H9 (cell line): ENCODE data around the gene MAP3K1. TPM values are rescaled to one million over a fixed set of nuclear protein-coding genes. Genes with fewer than 3 reads are reported as not detected.
"Not testable (repeated sequence)": the region's sequence is repeated elsewhere in the genome, so short reads cannot be mapped to it uniquely, and the experiment has no call there.

Source experiments
- DNase-seq: peaks from one replicate; pipeline ENCODE4 v3.0.0-alpha.2; 2017
- H2AFZ ChIP-seq: one replicate; pipeline ENCODE4 v1.6.1; 2013; ENCODE audit warnings: mild to moderate bottlenecking, low read length, control low read depth, moderate library complexity
- H2AK5ac ChIP-seq: 2 replicates; pipeline ENCODE4 v1.6.1; 2013; ENCODE audit warnings: low read length, control low read depth, mixed read lengths; ENCODE audit not compliant: insufficient read length
- H2BK120ac ChIP-seq: one replicate; pipeline ENCODE4 v1.6.1; 2013; ENCODE audit warnings: low read depth, mild to moderate bottlenecking, low read length, control low read depth, inconsistent platforms; ENCODE audit not compliant: poor library complexity, severe bottlenecking
- H2BK12ac ChIP-seq: 2 replicates; pipeline ENCODE4 v1.6.1; 2013; ENCODE audit warnings: low read length, control low read depth, mixed read lengths, low read depth; ENCODE audit not compliant: insufficient read length
- H2BK15ac ChIP-seq: 2 replicates; pipeline ENCODE4 v1.6.1; 2013; ENCODE audit warnings: low read depth, low read length, control low read depth
- H2BK20ac ChIP-seq: one replicate; pipeline ENCODE4 v1.6.1; 2013; ENCODE audit warnings: low read depth, mild to moderate bottlenecking, low read length, control low read depth, inconsistent platforms; ENCODE audit not compliant: poor library complexity, severe bottlenecking
- H2BK5ac ChIP-seq: 2 replicates; pipeline ENCODE4 v1.6.1; 2013; ENCODE audit warnings: low read length, control low read depth, mixed read lengths; ENCODE audit not compliant: insufficient read length
- H3K14ac ChIP-seq: 2 replicates; pipeline ENCODE4 v1.6.1; 2013; ENCODE audit warnings: low read length, control low read depth; ENCODE audit not compliant: insufficient read depth
- H3K18ac ChIP-seq: 2 replicates; pipeline ENCODE4 v1.6.1; 2013; ENCODE audit warnings: low read depth, mild to moderate bottlenecking, mixed read lengths, low read length, control low read depth; ENCODE audit not compliant: insufficient read length
- H3K23ac ChIP-seq: 2 replicates; pipeline ENCODE4 v1.6.1; 2013; ENCODE audit warnings: low read length, control low read depth, mixed read lengths, low read depth; ENCODE audit not compliant: insufficient read length
- H3K23me2 ChIP-seq: 2 replicates; pipeline ENCODE4 v1.6.1; 2013; ENCODE audit warnings: low read depth, mild to moderate bottlenecking, mixed read lengths, low read length, control low read depth; ENCODE audit not compliant: insufficient read length, poor library complexity, severe bottlenecking
- H3K27ac ChIP-seq: 2 replicates; pipeline ENCODE4 v1.5.1; 2013; ENCODE audit warnings: low read length, control low read depth, mixed read lengths, low read depth; ENCODE audit not compliant: insufficient read length
- H3K27me3 ChIP-seq: 2 replicates; pipeline ENCODE4 v1.6.1; 2013; ENCODE audit warnings: low read length, control low read depth, inconsistent platforms; ENCODE audit not compliant: insufficient read depth
- H3K4ac ChIP-seq: 2 replicates; pipeline ENCODE4 v1.6.1; 2013; ENCODE audit warnings: low read depth, mild to moderate bottlenecking, control low read depth, inconsistent platforms, low read length, moderate library complexity
- H3K4me1 ChIP-seq: 2 replicates; pipeline ENCODE4 v1.6.1; 2013; ENCODE audit warnings: low read length, control low read depth, inconsistent platforms; ENCODE audit not compliant: insufficient read depth
- H3K4me2 ChIP-seq: 2 replicates; pipeline ENCODE4 v1.6.1; 2013; ENCODE audit warnings: low read length, control low read depth, mixed read lengths; ENCODE audit not compliant: insufficient read length, insufficient read depth
- H3K56ac ChIP-seq: 2 replicates; pipeline ENCODE4 v1.6.1; 2013; ENCODE audit warnings: low read depth, mild to moderate bottlenecking, mixed read lengths, low read length, control low read depth; ENCODE audit not compliant: insufficient read length
- H3K79me1 ChIP-seq: 2 replicates; pipeline ENCODE4 v1.6.1; 2013; ENCODE audit warnings: low read depth, mild to moderate bottlenecking, moderate library complexity, low read length, control low read depth, inconsistent platforms; ENCODE audit not compliant: insufficient read depth, poor library complexity, severe bottlenecking
- H3K79me2 ChIP-seq: 2 replicates; pipeline ENCODE4 v1.6.1; 2013; ENCODE audit warnings: low read length, control low read depth, inconsistent platforms; ENCODE audit not compliant: insufficient read depth
- H3K9ac ChIP-seq: 2 replicates; pipeline ENCODE4 v1.6.1; 2013; ENCODE audit warnings: low read length, control low read depth, mixed read lengths; ENCODE audit not compliant: insufficient read length; ENCODE audit errors: extremely low read depth
- H3K9me3 ChIP-seq: one replicate; pipeline ENCODE4 v1.6.1; 2013; ENCODE audit warnings: low read depth, low read length, inconsistent platforms; ENCODE audit not compliant: control insufficient read depth
- H3T11ph ChIP-seq: one replicate; pipeline ENCODE4 v1.6.1; 2013; ENCODE audit warnings: mild to moderate bottlenecking, low read length, control low read depth, inconsistent platforms
- H4K20me1 ChIP-seq: one replicate; pipeline ENCODE4 v1.6.1; 2013; ENCODE audit not compliant: control insufficient read depth, insufficient read length, insufficient read depth
- H4K5ac ChIP-seq: 2 replicates; pipeline ENCODE4 v1.6.1; 2013; ENCODE audit warnings: low read depth, mild to moderate bottlenecking, mixed read lengths, low read length, control low read depth; ENCODE audit not compliant: insufficient read length
- H4K8ac ChIP-seq: replicated peaks from 2 replicates; pipeline ENCODE4 v1.6.1; 2013; ENCODE audit warnings: low read length, control low read depth, mixed read lengths, low read depth; ENCODE audit not compliant: insufficient read length
- H4K91ac ChIP-seq: 2 replicates; pipeline ENCODE4 v1.6.1; 2013; ENCODE audit warnings: low read depth, mild to moderate bottlenecking, moderate library complexity, mixed read lengths, low read length, control low read depth; ENCODE audit not compliant: insufficient read length
- H3K27ac Mint-ChIP-seq, 3 experiments: 2 replicates in 2 of 3; 3 replicates in 1 of 3; pipeline ENCODE4 v1.8.0; 2020 to 2021; ENCODE audit warnings: mixed read lengths in 3 of 3, mild to moderate bottlenecking in 1 of 3, moderate library complexity in 1 of 3
- H3K27me3 Mint-ChIP-seq: 2 replicates; pipeline ENCODE4 v1.8.0; 2021; ENCODE audit warnings: low read depth, mild to moderate bottlenecking, moderate library complexity, mixed read lengths
- H3K36me3 Mint-ChIP-seq, 3 experiments: 2 replicates in 2 of 3; 3 replicates in 1 of 3; pipeline ENCODE4 v1.8.0; 2020 to 2021; ENCODE audit warnings: low read depth in 3 of 3, mixed read lengths in 3 of 3; ENCODE audit not compliant: insufficient read depth in 1 of 3
- H3K4me1 Mint-ChIP-seq, 2 experiments: 2 replicates each; pipeline ENCODE4 v1.8.0; 2020; ENCODE audit warnings: mixed read lengths in 2 of 2
- H3K4me3 Mint-ChIP-seq, 2 experiments: 2 replicates in 1 of 2; 3 replicates in 1 of 2; pipeline ENCODE4 v1.8.0; 2020 to 2021; ENCODE audit warnings: mild to moderate bottlenecking in 2 of 2, mixed read lengths in 2 of 2, moderate library complexity in 1 of 2
- H3K9me3 Mint-ChIP-seq, 2 experiments: 2 replicates in 1 of 2; 3 replicates in 1 of 2; pipeline ENCODE4 v1.8.0; 2020; ENCODE audit warnings: mild to moderate bottlenecking in 2 of 2, mixed read lengths in 2 of 2, moderate library complexity in 1 of 2
- WGBS: extraction: QIAGEN DNeasy Blood & Tissue Kit; methylation state at CpG from one replicate; pipeline ENCODE4 v1.1.7; 2013; ENCODE audit warnings: missing lambda C conversion rate, low lambda C conversion rate, mixed read lengths; ENCODE audit not compliant: insufficient read length; ENCODE audit errors: extremely low coverage; 5-methylcytosine and 5-hydroxymethylcytosine counted together
- total RNA-seq: library from RNA; stranded (reverse); gene quantifications from 2 replicates; pipeline ENCODE4 v1.2.1, GENCODE V29; 2021
- TF ChIP-seq, protein P1 (sequence below): fragments of 200-600 bp; sonication (generic); conservative IDR thresholded peaks from 3 replicates; pipeline ENCODE4 v1.8.0; 2021; ENCODE audit warnings: antibody characterized with exemption, mild to moderate bottlenecking

The MAP3K1 gene
- total RNA-seq, 1 experiment from 2014 or later, result 11.1 TPM

DNA sequence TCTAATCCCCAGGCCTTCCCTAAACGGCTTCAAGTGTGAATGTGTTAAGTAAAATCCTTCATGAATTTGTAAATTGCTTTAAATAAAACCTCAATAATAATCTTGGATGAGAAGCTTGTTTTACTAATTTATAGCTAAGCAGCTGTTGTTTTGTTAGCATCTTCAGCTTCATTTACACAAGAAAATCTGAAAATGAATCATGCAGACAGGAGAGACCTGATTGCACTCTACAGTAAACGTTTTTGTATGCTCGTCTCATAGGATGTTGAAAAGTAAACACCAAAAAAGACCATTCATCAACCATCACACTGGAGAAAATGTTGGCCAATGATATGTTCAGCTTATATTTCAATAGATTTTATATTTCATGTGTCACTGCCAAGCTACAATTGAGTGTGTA, 40.4 kb upstream of the MAP3K1 start:
- no peaks in the 10 kb centered on the region for H3K9me3 ChIP-seq
- H4K20me1 ChIP-seq, result no peaks in the 10 kb centered on the region
- no peaks in the 10 kb centered on the region for H3K27me3 ChIP-seq
- H3K23me2 ChIP-seq, result no peaks in the 10 kb centered on the region
- H3K4me1 ChIP-seq, result no peaks in the 10 kb centered on the region
- no peak overlapping the region for H3K4me3 Mint-ChIP-seq
- no peaks in the 10 kb centered on the region for H3K4me1 Mint-ChIP-seq
- H3T11ph ChIP-seq, result no peak overlapping the region
- H4K91ac ChIP-seq, result no peak overlapping the region
- no peak overlapping the region for H4K5ac ChIP-seq
- no peak overlapping the region for H2AK5ac ChIP-seq
- H3K56ac ChIP-seq, result no peak overlapping the region
- H3K27ac ChIP-seq, result no peak overlapping the region
- H3K79me1 ChIP-seq, result no peaks in the 10 kb centered on the region
- H2BK12ac ChIP-seq, result no peak overlapping the region
- H2AFZ ChIP-seq, result no peak overlapping the region
- TF ChIP-seq, protein P1, sequence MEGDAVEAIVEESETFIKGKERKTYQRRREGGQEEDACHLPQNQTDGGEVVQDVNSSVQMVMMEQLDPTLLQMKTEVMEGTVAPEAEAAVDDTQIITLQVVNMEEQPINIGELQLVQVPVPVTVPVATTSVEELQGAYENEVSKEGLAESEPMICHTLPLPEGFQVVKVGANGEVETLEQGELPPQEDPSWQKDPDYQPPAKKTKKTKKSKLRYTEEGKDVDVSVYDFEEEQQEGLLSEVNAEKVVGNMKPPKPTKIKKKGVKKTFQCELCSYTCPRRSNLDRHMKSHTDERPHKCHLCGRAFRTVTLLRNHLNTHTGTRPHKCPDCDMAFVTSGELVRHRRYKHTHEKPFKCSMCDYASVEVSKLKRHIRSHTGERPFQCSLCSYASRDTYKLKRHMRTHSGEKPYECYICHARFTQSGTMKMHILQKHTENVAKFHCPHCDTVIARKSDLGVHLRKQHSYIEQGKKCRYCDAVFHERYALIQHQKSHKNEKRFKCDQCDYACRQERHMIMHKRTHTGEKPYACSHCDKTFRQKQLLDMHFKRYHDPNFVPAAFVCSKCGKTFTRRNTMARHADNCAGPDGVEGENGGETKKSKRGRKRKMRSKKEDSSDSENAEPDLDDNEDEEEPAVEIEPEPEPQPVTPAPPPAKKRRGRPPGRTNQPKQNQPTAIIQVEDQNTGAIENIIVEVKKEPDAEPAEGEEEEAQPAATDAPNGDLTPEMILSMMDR, result no peak
- no peak overlapping the region for H3K18ac ChIP-seq
- H3K4ac ChIP-seq, result no peak overlapping the region
- no peak overlapping the region for H3K4me2 ChIP-seq
- no peak overlapping the region for H3K27ac Mint-ChIP-seq
- no peak for DNase-seq
- peaks cover 2% of the 10 kb centered on the region; the same call in 1 of the 2 replicates for H3K27me3 Mint-ChIP-seq
- H2BK15ac ChIP-seq, result no peak overlapping the region
- no peak overlapping the region for H3K14ac ChIP-seq
- WGBS, result no CpG with 5 or more reads among the region's 3 CpGs
- no peak overlapping the region for H3K23ac ChIP-seq
- H2BK120ac ChIP-seq, result no peak overlapping the region
- H2BK5ac ChIP-seq, result no peak overlapping the region
- no peaks in the 10 kb centered on the region for H3K79me2 ChIP-seq
- no peaks in the 10 kb centered on the region for H3K36me3 Mint-ChIP-seq
- H4K8ac ChIP-seq, result no peak overlapping the region
- no peaks in the 10 kb centered on the region; a peak in 1 of 5 replicates for H3K9me3 Mint-ChIP-seq
- H3K9ac ChIP-seq, result no peak overlapping the region
- H2BK20ac ChIP-seq, result no peak overlapping the region

- H3K4me1 Mint-ChIP-seq, H3T11ph ChIP-seq, H3K27me3 Mint-ChIP-seq, H3K23ac ChIP-seq, H2BK5ac ChIP-seq, H3K27ac ChIP-seq, H3K4me3 Mint-ChIP-seq, H4K8ac ChIP-seq, H2AFZ ChIP-seq, H3K4ac ChIP-seq, H2BK20ac ChIP-seq, H3K36me3 Mint-ChIP-seq, H4K5ac ChIP-seq, H3K27ac Mint-ChIP-seq, H4K91ac ChIP-seq, H2AK5ac ChIP-seq, H3K27me3 ChIP-seq, H3K18ac ChIP-seq, H3K4me2 ChIP-seq, H2BK120ac ChIP-seq, H3K9me3 ChIP-seq, H3K9ac ChIP-seq, H3K4me1 ChIP-seq, H2BK12ac ChIP-seq, DNase-seq, H2BK15ac ChIP-seq, H3K79me1 ChIP-seq, H3K23me2 ChIP-seq, H4K20me1 ChIP-seq, H3K56ac ChIP-seq, H3K14ac ChIP-seq, H3K79me2 ChIP-seq, H3K9me3 Mint-ChIP-seq: not testable (repeated sequence)
- WGBS, result no CpG with 5 or more reads among the region's 2 CpGs
Measured at GRCh38 chr5:56776212-56776846, 39.0 kb upstream of the MAP3K1 start.
